Endothelial cell of umbilical vein (primary cell): ENCODE measurements around the gene KMT2B. TPM values are rescaled to one million over a fixed set of nuclear protein-coding genes. Genes with fewer than 3 reads are reported as not detected.

Source experiments
- BruUV-seq: library from RNA; stranded (reverse); fragments of 400-500 nt; replicated peaks from 2 replicates; lab custom pipeline; 2021; lab: Mats Ljungman, UMichigan
- CTCF ChIA-PET: fragments of 300-600, 350-600 bp; sonication (Branson Sonifier 250); formaldehyde crosslinking; loops from one replicate; lab custom pipeline; 2021; ENCODE audit warnings: antibody characterized with exemption, inconsistent platforms; lab: Charles Lee
- POLR2A ChIA-PET: fragments of 300-600, 350-600 bp; sonication (Branson Sonifier 250); formaldehyde crosslinking; loops from one replicate; lab custom pipeline; 2021; ENCODE audit warnings: antibody characterized with exemption, inconsistent platforms; lab: Charles Lee
- DNase-seq: peaks from one replicate; pipeline ENCODE4 v3.0.0-alpha.2; 2011; ENCODE audit warnings: low read depth, low spot score
- FAIRE-seq: peaks from 2 replicates; lab custom pipeline; 2011; peaks lifted over from hg19 to GRCh38; lab: Jason Lieb, UNC
- H2AFZ ChIP-seq: 2 replicates; pipeline ENCODE4 v1.6.0; 2012; ENCODE audit warnings: low read depth, low read length, control low read depth, inconsistent platforms
- H3K27ac ChIP-seq: 2 replicates; pipeline ENCODE4 v1.5.1; 2011; ENCODE audit warnings: low read depth, mild to moderate bottlenecking, control low read depth, low read length, moderate library complexity; ENCODE audit not compliant: insufficient read depth
- H3K27me3 ChIP-seq, 2 experiments: 2 replicates each; pipeline versions ENCODE4 v1.6.0 to v1.6.1; 2011; ENCODE audit warnings: low read length in 2 of 2, mixed read lengths in 1 of 2; ENCODE audit not compliant: control insufficient read depth in 2 of 2, insufficient read depth in 2 of 2
- H3K36me3 ChIP-seq, 2 experiments: 2 replicates in 1 of 2; 3 replicates in 1 of 2; pipeline ENCODE4 v1.5.1; 2011; ENCODE audit warnings: low read length in 2 of 2, mild to moderate bottlenecking in 1 of 2, moderate library complexity in 1 of 2; ENCODE audit not compliant: control insufficient read depth in 2 of 2, insufficient read depth in 2 of 2; ENCODE audit errors: extremely low read depth in 1 of 2
- H3K4me1 ChIP-seq: 3 replicates; pipeline ENCODE4 v1.5.1; 2011; ENCODE audit warnings: mild to moderate bottlenecking, low read length; ENCODE audit not compliant: control insufficient read depth, insufficient read depth; ENCODE audit errors: extremely low read depth
- H3K4me2 ChIP-seq: 2 replicates; pipeline ENCODE4 v1.6.1; 2011; ENCODE audit warnings: low read length, control low read depth, mixed read lengths; ENCODE audit not compliant: insufficient read depth
- H3K4me3 ChIP-seq, 3 experiments: fragments of 200-600 bp in 1 of 3; sonication (generic), shearing (Covaris generic) in 1 of 3; replicated peaks in 1 of 3; 2 replicates each; pipeline ENCODE4 v1.5.1; 2011 to 2016; ENCODE audit warnings: control low read depth in 3 of 3, low read length in 3 of 3, mild to moderate bottlenecking in 2 of 3, inconsistent platforms in 1 of 3, low read depth in 1 of 3, moderate library complexity in 1 of 3; ENCODE audit not compliant: insufficient read depth in 1 of 3
- H3K79me2 ChIP-seq: 2 replicates; pipeline ENCODE4 v1.6.0; 2012; ENCODE audit warnings: low read length, inconsistent platforms; ENCODE audit not compliant: control insufficient read depth, insufficient read depth
- H3K9ac ChIP-seq: replicated peaks from 2 replicates; pipeline ENCODE3; 2011; ENCODE audit warnings: low read length, control low read depth; ENCODE audit not compliant: insufficient read depth; ENCODE audit errors: extremely low read depth
- H3K9me1 ChIP-seq: replicated peaks from 3 replicates; pipeline ENCODE4 v1.6.0; 2011; ENCODE audit warnings: mild to moderate bottlenecking, low read length; ENCODE audit not compliant: control insufficient read depth, insufficient read depth; ENCODE audit errors: extremely low read depth
- H3K9me3 ChIP-seq: replicated peaks from 2 replicates; pipeline ENCODE4 v1.5.1; 2012; ENCODE audit warnings: low read length, inconsistent platforms; ENCODE audit not compliant: control insufficient read depth, insufficient read depth
- H4K20me1 ChIP-seq: replicated peaks from 2 replicates; pipeline ENCODE3; 2011; ENCODE audit warnings: mild to moderate bottlenecking, low read length; ENCODE audit not compliant: control insufficient read depth, insufficient read depth; ENCODE audit errors: extremely low read depth
- CTCF ChIP-seq, 2 donors: IDR thresholded peaks; 1 replicate in 1 of 2; 2 replicates in 1 of 2; pipeline ENCODE4 v1.5.1; 2011; ENCODE audit warnings: low read length in 2 of 2, mild to moderate bottlenecking in 2 of 2, moderate library complexity in 2 of 2, control low read depth in 1 of 2, inconsistent platforms in 1 of 2, low read depth in 1 of 2; ENCODE audit not compliant: insufficient read depth in 1 of 2; ENCODE audit errors: extremely low read depth in 1 of 2
- EZH2 ChIP-seq: IDR thresholded peaks from 2 replicates; pipeline ENCODE4 v1.6.1; 2012; ENCODE audit warnings: borderline replicate concordance, low read depth, mild to moderate bottlenecking, moderate library complexity, low read length, inconsistent platforms; ENCODE audit not compliant: severe bottlenecking
- FOS ChIP-seq: IDR thresholded peaks from 2 replicates; pipeline ENCODE4 v1.6.1; 2011; ENCODE audit warnings: mild to moderate bottlenecking, low read length, moderate library complexity, borderline replicate concordance; ENCODE audit not compliant: insufficient read depth
- GATA2 ChIP-seq: IDR thresholded peaks from 2 replicates; pipeline ENCODE4 v1.7.0; 2011; ENCODE audit warnings: low read depth, mild to moderate bottlenecking, moderate library complexity, mixed read lengths, low read length; ENCODE audit not compliant: insufficient read length, insufficient read depth
- JUN ChIP-seq: IDR thresholded peaks from 2 replicates; pipeline ENCODE4 v1.6.1; 2011; ENCODE audit warnings: borderline replicate concordance, low read depth; ENCODE audit not compliant: insufficient read length, insufficient read depth
- MAX ChIP-seq: IDR thresholded peaks from 2 replicates; pipeline ENCODE4 v1.6.1; 2011; ENCODE audit not compliant: insufficient read depth, insufficient read length
- MYC ChIP-seq: IDR thresholded peaks from one replicate; pipeline ENCODE4 v1.6.1; 2011; ENCODE audit warnings: mild to moderate bottlenecking, low read depth, low read length
- POLR2A ChIP-seq: IDR thresholded peaks from 2 replicates; pipeline ENCODE4 v1.6.1; 2012; ENCODE audit warnings: low read depth, mild to moderate bottlenecking, control low read depth, low read length
- POLR2AphosphoS5 ChIP-seq: IDR thresholded peaks from 2 replicates; pipeline ENCODE4 v1.6.1; 2012; ENCODE audit warnings: low read depth, mild to moderate bottlenecking, control low read depth, low read length, moderate library complexity; ENCODE audit not compliant: insufficient read depth
- dilution Hi-C: fragments of 300-500 bp; cut with MboI; formaldehyde crosslinking; loops from one replicate; pipeline ENCODE4 v1.15.0; 2019; ENCODE audit warnings: low sequenced_read_pairs; ENCODE audit not compliant: extremely low pct_ligation_motif_present
- intact Hi-C: fragments of 100-400 bp; cut with micrococcal nuclease; formaldehyde crosslinking; loops from one replicate; pipeline ENCODE4 v1.10.0; 2022
- polyA plus RNA-seq, 4 experiments: library from polyadenylated mRNA; depleted of rRNA in 3 of 4; stranded (reverse) in 3 of 4; unstranded in 1 of 4; fragments of >200 nt; gene quantifications; 2 replicates each; pipeline versions ENCODE4 v1.2.1 to v1.2.3, GENCODE V29; 2011 to 2012; ENCODE audit warnings: missing spikeins in 1 of 4
- total RNA-seq: library from RNA; stranded (reverse); gene quantifications from 2 replicates; pipeline ENCODE4 v1.2.3, GENCODE V29; 2021

KMT2B gene
- total and polyA plus RNA-seq, 2 donors (not counting 3 experiments of a cell fraction or from before 2014, with no cell fraction given) = 28.4 to 37.2 TPM

- Histone ChIP-seq H3K27ac (no peak overlapping the region), H3K4me2 (no peak overlapping the region), H3K9ac (no peak overlapping the region), H4K20me1 (no peaks in the 10 kb centered on the region), H3K27me3 (no peaks in the 10 kb centered on the region), H3K36me3 (peaks cover 0 to 4% of the 10 kb centered on the region in 2 experiments), H3K79me2 (peaks cover 23% of the 10 kb centered on the region), H3K9me3 (no peaks in the 10 kb centered on the region), H3K4me1 (peaks cover 17% of the 10 kb centered on the region), H3K4me3 (no peak overlapping the region), H2AFZ (no peak overlapping the region), H3K9me1 (no peaks in the 10 kb centered on the region)
- TF ChIP-seq MAX = no peak
- no peak for TF ChIP-seq EZH2
- no peak for TF ChIP-seq MYC
- TF ChIP-seq CTCF (IDR thresholded peaks at IDR 0.05; ENCODE audit: extremely low read depth in 1 of 2, insufficient read depth in 1 of 2, low read depth in 1 of 2, low read length in 2 of 2) = no peak
- no peak for TF ChIP-seq POLR2AphosphoS5
- TF ChIP-seq FOS = no peak
- no peak for TF ChIP-seq JUN
- TF ChIP-seq GATA2 = no peak
- TF ChIP-seq POLR2A = no peak
- FAIRE-seq (no peak), DNase-seq (no peak)
- intact Hi-C loops (no loop called here), dilution Hi-C loops (no loop called here)
- ChIA-PET POLR2A (no interaction called here), CTCF (interaction anchor here (0.5 to 1.2 kb wide), 3 partner anchors 17 to 573 kb away, joined by 3 to 10 read pairs (median 3); partner anchors contain the start of gene FXYD7)
- BruUV-seq = no TSS peak
Observed at GRCh38 chr19:35715355-35715809, 2.4 kb upstream of the KMT2B start.
